HG02610 (cell line): ENCODE measurements around the gene NEK11.
A peak's percentile ranks its signal among the peaks of the same experiment; 100 is the strongest.
"Not testable (repeated sequence)": the region's sequence is repeated elsewhere in the genome, so short reads cannot be mapped to it uniquely, and the experiment has no call there.

Experiments used
- ATAC-seq: cut with Tn5 transposase; IDR thresholded peaks from one replicate; pipeline ENCODE4 v1.9.1; 2021; ENCODE audit warnings: mild to moderate bottlenecking, moderate library complexity; ENCODE audit not compliant: unreplicated experiment

NEK11 gene

DNA sequence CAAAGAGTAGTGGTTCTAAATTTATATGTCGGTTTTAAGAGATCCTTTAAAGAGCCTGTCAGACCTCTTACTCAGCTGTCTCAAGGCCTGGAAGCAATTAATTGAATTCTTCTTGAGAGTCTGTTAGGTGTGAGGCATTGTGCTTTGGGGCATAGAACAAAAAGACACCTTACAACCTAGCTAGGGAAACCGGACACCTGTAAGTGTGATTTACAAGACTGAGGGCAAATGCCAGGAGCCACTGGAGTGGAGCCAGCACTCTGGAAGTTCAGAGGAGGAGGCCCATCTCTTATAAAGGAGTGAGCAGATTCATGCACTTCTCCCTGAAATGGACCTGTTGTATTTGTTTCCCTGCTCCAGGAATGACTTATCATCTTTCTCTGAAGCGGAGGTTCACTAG, 257.2 kb downstream of the NEK11 start:
- ATAC-seq = no peak

DNA sequence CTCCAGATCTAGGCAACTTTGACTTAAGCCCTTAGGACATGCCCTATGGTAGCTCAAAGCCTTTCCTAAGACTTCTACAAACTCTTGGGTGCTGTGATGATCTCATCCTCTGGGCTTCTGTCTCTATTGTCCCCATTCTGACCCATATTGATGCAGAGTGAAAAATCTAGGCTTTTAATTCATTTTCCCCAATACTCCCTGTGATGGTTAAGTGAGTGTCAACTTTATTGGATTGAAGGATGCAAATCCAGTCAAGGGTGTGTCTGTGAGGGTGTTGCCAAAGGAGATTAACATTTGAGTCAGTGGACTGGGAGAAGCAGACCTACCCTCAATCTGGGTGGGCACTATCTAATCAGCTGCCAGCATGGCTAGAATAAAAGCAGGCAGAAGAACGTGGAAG, 257.6 kb downstream of the NEK11 start:
- ATAC-seq = no peak

- no peak for ATAC-seq
Measured at GRCh38 chr3:131285456-131285855, 258.8 kb downstream of the NEK11 start.

- no peak for ATAC-seq
Measured at GRCh38 chr3:131299836-131300235, 273.2 kb downstream of the NEK11 start.

DNA sequence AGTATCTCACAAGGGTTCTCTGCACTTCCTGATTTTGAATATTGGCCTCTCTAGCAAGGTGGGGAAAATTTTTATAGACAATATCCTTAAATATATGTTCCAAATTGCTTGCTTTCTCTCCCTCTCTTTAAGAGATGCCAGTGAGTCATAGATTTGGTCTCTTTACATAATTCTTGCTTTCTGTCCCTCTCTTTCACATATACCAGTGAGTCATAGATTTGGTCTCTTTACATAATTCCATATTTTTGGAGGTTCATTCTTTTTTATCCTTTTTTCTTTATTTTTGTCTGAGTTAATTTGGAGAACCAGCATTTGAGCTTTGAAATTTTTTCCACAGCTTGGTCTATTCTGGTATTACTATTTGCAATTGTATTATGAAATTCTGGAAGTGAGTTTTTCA, 277.2 kb downstream of the NEK11 start:
- no peak for ATAC-seq

GRCh38 chr3:131304890-131305289, 278.2 kb downstream of the NEK11 start:
- no peak for ATAC-seq

GRCh38 chr3:131306242-131306641, 279.6 kb downstream of the NEK11 start:
- no peak for ATAC-seq

DNA sequence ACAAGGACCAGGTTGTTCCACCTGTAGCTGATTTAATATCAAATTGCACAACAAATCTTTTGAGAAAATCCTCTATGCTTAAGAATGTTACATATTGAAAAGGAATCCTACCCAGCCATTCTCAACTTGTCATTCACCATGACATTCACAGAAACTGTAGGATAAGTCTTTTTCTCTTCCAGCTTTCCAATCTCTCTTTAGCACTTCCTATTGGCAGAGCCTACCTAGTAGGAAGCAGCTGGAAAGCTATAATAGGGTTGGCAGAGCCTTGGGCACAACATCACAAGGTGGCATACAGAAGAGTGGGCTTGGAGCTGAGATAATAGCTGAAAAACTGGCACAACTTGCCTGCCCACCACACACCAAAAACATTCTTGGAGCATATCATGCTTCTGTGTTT, 287.6 kb downstream of the NEK11 start:
- no peak for ATAC-seq

- ATAC-seq = no peak
Measured at GRCh38 chr3:131315162-131315561, 288.5 kb downstream of the NEK11 start.

DNA sequence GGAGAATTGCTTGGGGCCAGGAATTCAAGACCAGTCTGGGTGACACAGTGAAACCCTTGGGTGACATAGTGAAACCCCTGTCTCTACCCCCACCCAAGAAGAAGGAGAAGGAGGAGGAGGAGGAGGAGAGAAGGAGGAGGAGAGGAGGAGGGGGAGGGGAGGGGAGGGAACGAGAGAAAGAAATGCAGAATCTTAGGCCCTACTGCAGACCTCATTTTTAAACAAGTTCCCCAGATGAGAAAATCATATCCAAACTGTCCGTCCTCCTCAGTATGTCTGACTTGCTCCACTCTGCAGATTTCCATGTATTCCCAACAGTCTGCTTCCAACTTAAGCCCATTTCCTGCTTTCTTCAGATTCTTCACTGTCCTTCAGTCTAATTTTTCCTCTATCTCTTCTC, 291.0 kb downstream of the NEK11 start:
- no peak for ATAC-seq

GRCh38 chr3:131323014-131323413, 296.3 kb downstream of the NEK11 start:
- ATAC-seq = no peak

DNA sequence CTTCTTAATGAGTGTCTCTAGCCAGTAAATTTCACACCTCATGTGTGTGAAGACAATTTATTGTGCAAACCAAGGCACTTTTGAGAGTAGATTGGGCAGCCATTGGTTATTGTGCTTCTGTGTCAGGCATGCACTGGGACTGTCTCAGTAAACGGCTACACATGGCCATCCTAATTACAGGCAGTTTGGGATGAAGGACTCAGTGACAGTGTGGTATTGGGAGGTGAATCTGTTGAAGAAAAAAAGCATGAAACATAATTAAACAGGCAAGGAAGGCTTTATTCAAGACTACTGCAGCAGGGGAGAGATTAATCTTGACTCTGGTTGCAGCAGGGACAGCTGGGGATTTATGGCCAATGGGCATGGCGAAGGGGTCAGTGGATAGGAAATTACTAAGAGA, 297.1 kb downstream of the NEK11 start:
- no peak for ATAC-seq

- ATAC-seq = no peak
Measured at GRCh38 chr3:131324923-131325322, 298.2 kb downstream of the NEK11 start.

- no peak for ATAC-seq
Measured at GRCh38 chr3:131326307-131326706, 299.6 kb downstream of the NEK11 start.

DNA sequence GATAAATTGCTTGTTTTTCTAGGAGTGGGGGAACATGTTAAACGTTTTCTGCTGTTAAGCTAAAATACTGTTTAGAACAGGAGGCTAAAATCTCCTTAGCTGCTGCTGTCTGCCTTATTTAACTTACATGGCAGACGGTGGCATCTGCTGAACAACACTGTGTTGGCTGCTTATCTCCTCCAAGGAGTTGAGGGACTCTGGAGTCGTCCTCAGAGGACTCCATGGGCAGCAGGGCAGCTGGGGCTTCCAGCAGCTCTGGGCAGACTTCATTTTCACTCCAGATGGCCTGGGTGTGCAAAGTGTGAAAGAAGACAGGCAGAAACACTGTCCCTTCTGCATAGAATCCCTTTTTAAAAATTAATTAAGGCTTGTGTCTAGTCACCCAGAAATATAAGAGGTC, 302.0 kb downstream of the NEK11 start:
- ATAC-seq = no peak

DNA sequence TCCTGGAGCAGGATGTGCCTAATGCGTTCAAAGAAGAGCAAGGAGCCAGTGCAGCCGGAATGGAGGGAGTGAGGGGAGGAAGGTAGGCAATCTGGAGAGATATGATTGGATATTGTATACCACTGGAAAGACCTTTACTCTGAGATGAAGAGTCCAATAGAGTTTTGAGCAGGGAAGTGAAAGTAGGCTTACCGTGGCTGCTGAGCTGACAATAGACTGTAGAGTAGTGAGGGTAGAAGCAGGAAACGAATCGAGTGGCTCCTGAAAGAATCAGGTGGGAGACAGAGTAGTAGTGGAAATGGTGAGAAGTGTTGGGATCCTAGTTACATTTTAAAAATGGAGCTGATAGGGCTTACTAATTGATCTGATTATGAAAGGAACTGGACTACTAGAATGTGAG, 303.1 kb downstream of the NEK11 start:
- peak; percentile 79 for ATAC-seq

GRCh38 chr3:131331456-131332085, 304.9 kb downstream of the NEK11 start:
- not testable (repeated sequence) for ATAC-seq

DNA sequence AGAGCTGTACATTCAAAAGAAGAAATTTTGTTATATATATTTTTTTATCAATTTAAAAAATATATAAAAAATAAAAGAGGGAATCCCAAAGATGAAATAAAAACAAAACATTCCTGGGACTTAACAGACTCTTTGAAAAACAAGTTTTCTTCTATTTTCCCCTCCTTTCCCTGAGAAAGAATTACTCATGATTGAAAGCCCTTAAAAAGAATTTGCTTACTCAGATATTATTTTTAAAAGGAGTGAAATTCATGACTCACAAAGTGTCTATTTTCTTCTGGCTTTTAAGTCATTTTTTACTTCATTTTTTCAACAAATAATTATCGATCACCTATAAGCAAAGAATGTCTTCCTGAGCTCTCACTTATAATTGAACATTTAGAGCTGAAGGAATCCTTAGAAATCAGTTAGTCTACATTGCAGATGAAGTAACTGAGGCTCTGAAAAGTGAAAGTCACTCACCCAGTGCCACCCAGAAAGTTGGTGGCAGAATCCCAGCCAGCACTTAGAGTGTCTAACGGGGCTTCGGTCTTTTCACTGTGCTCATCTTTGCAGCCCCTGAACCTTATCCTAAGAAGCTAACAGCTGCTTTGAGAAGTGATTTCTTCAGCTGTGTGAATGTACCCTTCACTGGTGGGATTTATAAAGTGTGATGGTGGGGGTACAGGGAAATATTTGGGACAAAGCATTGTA, 312.4 kb downstream of the NEK11 start:
- ATAC-seq = no peak

GRCh38 chr3:131341761-131342160, 315.1 kb downstream of the NEK11 start:
- no peak for ATAC-seq

DNA sequence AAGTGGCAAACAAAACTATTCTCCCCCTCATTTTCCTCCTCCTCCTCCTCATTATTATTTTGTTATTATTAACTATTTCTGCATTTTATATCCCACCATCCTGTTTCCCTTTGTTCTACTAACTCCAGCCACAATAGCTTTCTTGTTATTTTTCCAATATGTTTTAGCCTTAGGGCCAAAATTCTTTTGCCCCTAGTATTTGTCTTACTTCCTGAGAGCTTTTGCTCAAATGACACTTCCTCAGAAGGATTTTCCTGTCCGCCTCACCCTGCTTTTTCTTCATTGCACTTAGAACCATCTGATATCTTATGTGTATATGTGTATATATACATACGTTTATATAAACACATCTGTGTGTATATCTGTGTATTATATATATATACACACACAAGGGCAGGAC, 322.2 kb downstream of the NEK11 start:
- no peak for ATAC-seq

DNA sequence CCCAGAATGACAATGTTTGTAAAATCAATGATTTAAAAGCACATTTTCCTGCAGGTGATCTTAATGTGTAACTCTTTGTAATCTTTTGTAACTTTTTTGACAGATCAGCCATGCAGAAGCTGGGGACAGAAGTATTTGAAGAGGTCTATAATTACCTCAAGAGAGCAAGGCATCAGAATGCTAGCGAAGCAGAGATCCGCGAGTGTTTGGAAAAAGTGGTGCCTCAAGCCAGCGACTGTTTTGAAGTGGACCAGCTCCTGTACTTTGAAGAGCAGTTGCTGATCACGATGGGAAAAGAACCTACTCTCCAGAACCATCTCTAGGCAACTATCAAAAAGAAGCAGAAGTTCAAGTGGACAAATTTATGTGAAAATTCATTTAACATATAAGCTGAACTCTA, 322.8 kb downstream of the NEK11 start:
- no peak for ATAC-seq

- ATAC-seq = no peak
Measured at GRCh38 chr3:131349946-131350347, 323.3 kb downstream of the NEK11 start.

DNA sequence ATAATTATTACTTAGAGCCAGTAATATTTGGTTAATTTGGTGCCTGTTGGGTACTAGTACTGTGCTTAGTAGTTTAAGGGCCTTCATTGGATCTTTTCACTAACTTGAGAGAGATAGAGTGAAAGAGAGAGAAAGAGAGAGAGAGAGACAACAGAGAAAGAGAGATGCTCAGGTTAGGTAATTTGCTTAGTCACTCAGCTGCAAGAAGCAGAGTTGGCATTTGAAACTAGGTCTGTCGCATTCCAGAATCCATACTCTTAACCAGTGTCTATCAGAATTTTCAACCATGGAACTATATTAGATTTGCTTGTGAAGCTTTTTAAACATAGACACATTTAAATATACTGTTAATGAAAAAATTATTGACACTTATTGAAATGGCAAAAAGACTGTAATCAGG, 323.8 kb downstream of the NEK11 start:
- ATAC-seq = no peak
